ENCODE measurements around the gene PPP4R3C. TPM values are rescaled to one million over a fixed set of nuclear protein-coding genes. Genes with fewer than 3 reads are reported as not detected.
"Not testable (repeated sequence)": the region's sequence is repeated elsewhere in the genome, so short reads cannot be mapped to it uniquely, and the experiment has no call there.

The PPP4R3C gene
- total and polyA plus RNA-seq, 7 donors = not detected

DNA sequence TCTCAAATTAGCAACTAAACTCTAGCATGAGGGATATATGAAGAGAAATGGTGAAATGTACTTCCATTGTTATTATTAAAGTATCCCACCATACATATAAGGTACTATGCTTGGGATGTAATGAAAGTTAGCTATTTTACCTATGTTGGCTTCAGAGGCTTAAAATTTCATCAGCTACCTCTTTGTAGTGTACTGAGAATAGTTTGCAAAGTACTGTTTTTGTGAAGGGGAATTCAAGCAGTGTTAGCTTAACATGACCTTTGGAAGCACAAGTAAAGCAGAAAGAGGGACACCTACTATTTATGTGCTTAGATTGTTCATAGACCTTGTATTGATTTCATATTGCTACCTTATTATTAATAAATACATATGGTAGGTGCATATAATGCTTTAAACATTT, 11.8 kb downstream of the PPP4R3C start:
- TF ChIP-seq, protein P1, sequence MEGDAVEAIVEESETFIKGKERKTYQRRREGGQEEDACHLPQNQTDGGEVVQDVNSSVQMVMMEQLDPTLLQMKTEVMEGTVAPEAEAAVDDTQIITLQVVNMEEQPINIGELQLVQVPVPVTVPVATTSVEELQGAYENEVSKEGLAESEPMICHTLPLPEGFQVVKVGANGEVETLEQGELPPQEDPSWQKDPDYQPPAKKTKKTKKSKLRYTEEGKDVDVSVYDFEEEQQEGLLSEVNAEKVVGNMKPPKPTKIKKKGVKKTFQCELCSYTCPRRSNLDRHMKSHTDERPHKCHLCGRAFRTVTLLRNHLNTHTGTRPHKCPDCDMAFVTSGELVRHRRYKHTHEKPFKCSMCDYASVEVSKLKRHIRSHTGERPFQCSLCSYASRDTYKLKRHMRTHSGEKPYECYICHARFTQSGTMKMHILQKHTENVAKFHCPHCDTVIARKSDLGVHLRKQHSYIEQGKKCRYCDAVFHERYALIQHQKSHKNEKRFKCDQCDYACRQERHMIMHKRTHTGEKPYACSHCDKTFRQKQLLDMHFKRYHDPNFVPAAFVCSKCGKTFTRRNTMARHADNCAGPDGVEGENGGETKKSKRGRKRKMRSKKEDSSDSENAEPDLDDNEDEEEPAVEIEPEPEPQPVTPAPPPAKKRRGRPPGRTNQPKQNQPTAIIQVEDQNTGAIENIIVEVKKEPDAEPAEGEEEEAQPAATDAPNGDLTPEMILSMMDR (IDR thresholded peaks at IDR 0.05) = no peak

DNA sequence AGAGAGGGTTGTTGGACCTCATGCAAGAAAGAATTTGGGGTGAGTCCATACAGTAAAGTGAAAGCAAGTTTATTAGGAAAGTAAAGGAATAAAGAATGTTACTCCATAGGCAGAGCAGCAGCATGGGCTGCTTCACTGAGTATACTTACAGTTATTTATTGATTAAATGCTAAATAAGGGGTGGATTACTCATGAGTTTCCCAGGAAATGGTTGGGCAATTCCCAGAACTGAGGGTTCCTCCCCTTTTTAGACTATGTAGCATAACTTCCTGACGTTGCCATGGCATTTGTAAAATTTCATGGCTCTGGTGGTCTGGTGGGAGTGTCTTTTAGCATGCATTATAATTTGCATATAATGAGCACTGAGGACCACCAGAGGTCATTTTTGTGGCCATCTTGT, 16.7 kb downstream of the PPP4R3C start:
- no peak for DNase-seq
- WGBS, 3 donors = 50 to 75% (median 60%) methylated on average over 1 of the region's 1 CpG
- no peaks in the 10 kb centered on the region for H3K36me3 ChIP-seq (ENCODE audit: insufficient read depth in 1 of 2, low read depth in 1 of 2)
- H3K27me3 ChIP-seq (ENCODE audit: insufficient read depth in 3 of 3, low read length in 2 of 3) = no peaks in the 10 kb centered on the region
- H3K9me3 ChIP-seq = no peaks in the 10 kb centered on the region
- ATAC-seq = no peak
- no peak overlapping the region for H3K27ac ChIP-seq
- intact Hi-C loops (cut with DNase I) = no loop called here
- H3K4me3 ChIP-seq = no peak overlapping the region
- TF ChIP-seq, protein P1 (IDR thresholded peaks at IDR 0.05) = no peak
- no peaks in the 10 kb centered on the region for H3K4me1 ChIP-seq

More for the DNA sequence above, 11.8 kb downstream of the PPP4R3C start:
- no peaks in the 10 kb centered on the region for H3K36me3 ChIP-seq (ENCODE audit: insufficient read depth in 1 of 2, low read depth in 1 of 2)
- DNase-seq (no peak), ATAC-seq (no peak)
- intact Hi-C loops (cut with DNase I) = no loop called here
- H3K4me1 ChIP-seq = no peaks in the 10 kb centered on the region
- no peaks in the 10 kb centered on the region for H3K27me3 ChIP-seq (ENCODE audit: insufficient read depth in 3 of 3, low read length in 2 of 3)
- H3K4me3 ChIP-seq = no peak overlapping the region
- no peaks in the 10 kb centered on the region for H3K9me3 ChIP-seq
- H3K27ac ChIP-seq = no peak overlapping the region

- Histone ChIP-seq H3K4me1 (no peaks in the 10 kb centered on the region), H3K27me3 (ENCODE audit: insufficient read depth in 3 of 3, low read length in 2 of 3) (no peaks in the 10 kb centered on the region), H3K4me3 (no peak overlapping the region), H3K27ac (no peak overlapping the region), H3K9me3 (no peaks in the 10 kb centered on the region), H3K36me3 (ENCODE audit: insufficient read depth in 1 of 2, low read depth in 1 of 2) (no peaks in the 10 kb centered on the region)
- TF ChIP-seq, protein P1 (IDR thresholded peaks at IDR 0.05) = no peak
- DNase-seq (no peak), ATAC-seq (no peak)
- intact Hi-C loops (cut with DNase I) = no loop called here
- WGBS, 3 donors = 84 to 92% (median 92%) methylated on average over 2 of the region's 2 CpGs
Measured at GRCh38 chrX:27445438-27445837, 17.7 kb downstream of the PPP4R3C start.

- intact Hi-C loops (cut with DNase I) = no loop called here
- Histone ChIP-seq H3K4me1 (no peaks in the 10 kb centered on the region), H3K36me3 (ENCODE audit: insufficient read depth in 1 of 2, low read depth in 1 of 2) (no peaks in the 10 kb centered on the region), H3K4me3 (no peak overlapping the region), H3K9me3 (no peaks in the 10 kb centered on the region), H3K27me3 (ENCODE audit: insufficient read depth in 3 of 3, low read length in 2 of 3) (no peaks in the 10 kb centered on the region), H3K27ac (no peak overlapping the region)
- DNase-seq (no peak), ATAC-seq (no peak)
- TF ChIP-seq, protein P1 (IDR thresholded peaks at IDR 0.05) = no peak
- 67 to 92% (median 87%) methylated on average over 3 of the region's 3 CpGs for WGBS, 3 donors
Measured at GRCh38 chrX:27444093-27444908, 18.8 kb downstream of the PPP4R3C start.

DNA sequence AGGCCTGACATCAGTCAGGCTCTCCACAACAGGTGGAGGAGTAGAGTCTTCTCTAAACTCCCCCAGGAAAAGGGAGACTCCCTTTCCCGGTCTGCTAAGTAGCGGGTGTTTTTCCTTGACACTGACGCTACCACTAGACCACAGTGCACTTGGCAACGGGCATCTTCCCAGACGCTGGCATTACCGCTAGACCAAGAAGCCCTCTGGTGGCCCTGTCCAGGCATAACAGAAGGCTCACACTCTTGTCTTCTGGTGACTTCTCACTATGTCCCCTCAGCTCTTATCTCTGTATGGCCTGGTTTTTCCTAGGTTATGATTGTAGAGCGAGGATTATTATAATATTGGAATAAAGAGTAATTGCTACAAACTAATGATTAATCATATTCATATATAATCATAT, 20.7 kb downstream of the PPP4R3C start:
- intact Hi-C loops (cut with DNase I) = not testable (repeated sequence)

More for the DNA sequence above, 20.7 kb downstream of the PPP4R3C start:
- H3K36me3 ChIP-seq (ENCODE audit: insufficient read depth in 1 of 2, low read depth in 1 of 2); ATAC-seq; DNase-seq; H3K9me3 ChIP-seq; H3K4me3 ChIP-seq; H3K4me1 ChIP-seq; H3K27ac ChIP-seq; H3K27me3 ChIP-seq (ENCODE audit: insufficient read depth in 3 of 3, low read length in 2 of 3): not testable (repeated sequence)
- 77 to 98% (median 94%) methylated on average over 6 to 7 of the region's 7 CpGs for WGBS, 3 donors
